ENCODE measurements around the gene NDUFS6.

Gene NDUFS6

DNA sequence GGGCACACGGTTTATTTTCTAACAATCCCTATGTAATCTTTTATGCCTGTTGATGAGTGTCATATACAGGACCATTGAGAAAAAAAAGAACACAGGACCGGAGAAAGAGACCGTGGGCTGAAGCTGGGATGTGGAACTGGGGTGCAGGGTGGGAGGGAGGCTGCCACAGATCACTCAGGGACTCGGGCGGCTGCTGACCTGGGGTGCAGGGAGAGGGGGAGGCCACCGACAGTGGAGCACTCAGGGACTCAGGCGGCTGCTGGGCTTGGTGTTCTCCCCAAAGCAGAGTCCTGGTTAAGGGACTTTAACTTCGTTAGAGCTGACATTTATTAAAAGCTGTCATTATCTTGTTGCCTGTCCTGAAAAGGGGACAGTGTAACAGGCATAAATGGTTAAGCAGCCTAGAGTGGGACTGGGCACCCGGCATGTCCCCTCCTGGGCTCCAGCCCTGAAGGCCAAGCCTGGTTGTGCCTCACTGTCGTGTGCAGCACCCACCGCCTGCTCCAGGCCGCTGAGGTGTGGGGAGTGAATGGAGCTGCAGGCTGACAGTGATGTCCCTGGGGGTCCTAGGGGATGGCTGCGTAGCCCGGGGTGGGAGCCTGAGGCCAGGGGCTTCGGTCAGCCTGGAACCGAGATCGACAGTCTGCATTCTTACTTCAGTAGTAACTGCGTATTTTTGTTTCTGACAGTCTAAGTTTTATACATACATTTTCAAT, 14.0 kb downstream of the NDUFS6 start:
- TF ChIP-seq CREB1 (IDR thresholded peaks at IDR 0.05; ENCODE audit: low read depth) (no peak), TEAD4 (IDR thresholded peaks at IDR 0.05) (no peak), NFIC (IDR thresholded peaks at IDR 0.05) (no peak), RAD21 (IDR thresholded peaks at IDR 0.05; ENCODE audit: low read depth) (no peak), FOXM1 (IDR thresholded peaks at IDR 0.05; ENCODE audit: borderline replicate concordance, low read depth) (no peak), TAF1 (IDR thresholded peaks at IDR 0.05; ENCODE audit: low read depth) (no peak)
- TF ChIP-seq, protein P1, sequence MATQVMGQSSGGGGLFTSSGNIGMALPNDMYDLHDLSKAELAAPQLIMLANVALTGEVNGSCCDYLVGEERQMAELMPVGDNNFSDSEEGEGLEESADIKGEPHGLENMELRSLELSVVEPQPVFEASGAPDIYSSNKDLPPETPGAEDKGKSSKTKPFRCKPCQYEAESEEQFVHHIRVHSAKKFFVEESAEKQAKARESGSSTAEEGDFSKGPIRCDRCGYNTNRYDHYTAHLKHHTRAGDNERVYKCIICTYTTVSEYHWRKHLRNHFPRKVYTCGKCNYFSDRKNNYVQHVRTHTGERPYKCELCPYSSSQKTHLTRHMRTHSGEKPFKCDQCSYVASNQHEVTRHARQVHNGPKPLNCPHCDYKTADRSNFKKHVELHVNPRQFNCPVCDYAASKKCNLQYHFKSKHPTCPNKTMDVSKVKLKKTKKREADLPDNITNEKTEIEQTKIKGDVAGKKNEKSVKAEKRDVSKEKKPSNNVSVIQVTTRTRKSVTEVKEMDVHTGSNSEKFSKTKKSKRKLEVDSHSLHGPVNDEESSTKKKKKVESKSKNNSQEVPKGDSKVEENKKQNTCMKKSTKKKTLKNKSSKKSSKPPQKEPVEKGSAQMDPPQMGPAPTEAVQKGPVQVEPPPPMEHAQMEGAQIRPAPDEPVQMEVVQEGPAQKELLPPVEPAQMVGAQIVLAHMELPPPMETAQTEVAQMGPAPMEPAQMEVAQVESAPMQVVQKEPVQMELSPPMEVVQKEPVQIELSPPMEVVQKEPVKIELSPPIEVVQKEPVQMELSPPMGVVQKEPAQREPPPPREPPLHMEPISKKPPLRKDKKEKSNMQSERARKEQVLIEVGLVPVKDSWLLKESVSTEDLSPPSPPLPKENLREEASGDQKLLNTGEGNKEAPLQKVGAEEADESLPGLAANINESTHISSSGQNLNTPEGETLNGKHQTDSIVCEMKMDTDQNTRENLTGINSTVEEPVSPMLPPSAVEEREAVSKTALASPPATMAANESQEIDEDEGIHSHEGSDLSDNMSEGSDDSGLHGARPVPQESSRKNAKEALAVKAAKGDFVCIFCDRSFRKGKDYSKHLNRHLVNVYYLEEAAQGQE (IDR thresholded peaks at IDR 0.05; ENCODE audit: low read depth) = no peak
- TF ChIP-seq, protein P2, sequence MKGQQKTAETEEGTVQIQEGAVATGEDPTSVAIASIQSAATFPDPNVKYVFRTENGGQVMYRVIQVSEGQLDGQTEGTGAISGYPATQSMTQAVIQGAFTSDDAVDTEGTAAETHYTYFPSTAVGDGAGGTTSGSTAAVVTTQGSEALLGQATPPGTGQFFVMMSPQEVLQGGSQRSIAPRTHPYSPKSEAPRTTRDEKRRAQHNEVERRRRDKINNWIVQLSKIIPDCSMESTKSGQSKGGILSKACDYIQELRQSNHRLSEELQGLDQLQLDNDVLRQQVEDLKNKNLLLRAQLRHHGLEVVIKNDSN (IDR thresholded peaks at IDR 0.05) = no peak

DNA sequence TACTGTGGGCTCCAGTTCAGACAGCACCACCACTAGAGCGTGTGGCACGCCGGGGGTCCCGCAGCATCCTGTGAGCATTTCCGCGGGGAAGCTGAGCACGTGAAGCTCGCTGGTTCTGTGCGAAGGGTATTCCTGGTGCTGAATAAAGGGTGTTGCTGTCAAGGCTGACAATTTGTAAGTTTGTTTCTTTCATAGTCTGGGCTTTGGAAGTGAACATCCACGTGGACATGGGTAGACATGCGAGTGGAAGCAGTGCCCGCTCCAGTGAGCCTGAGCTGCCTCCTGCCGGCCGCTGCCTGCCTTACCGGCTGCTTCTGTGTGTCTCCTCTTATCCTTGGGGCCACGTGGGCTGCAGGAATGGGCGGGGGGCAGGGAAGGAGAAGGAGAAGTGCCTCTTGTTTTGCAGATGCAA, 14.7 kb downstream of the NDUFS6 start:
- no peak for TF ChIP-seq CREB1 (IDR thresholded peaks at IDR 0.05; ENCODE audit: low read depth)
- TF ChIP-seq TAF1 (IDR thresholded peaks at IDR 0.05; ENCODE audit: low read depth) = no peak
- TF ChIP-seq YY1 (IDR thresholded peaks at IDR 0.05; ENCODE audit: low read depth) = no peak
- TF ChIP-seq, protein P2 (IDR thresholded peaks at IDR 0.05) = no peak
- no peak for TF ChIP-seq CEBPB (IDR thresholded peaks at IDR 0.05)
- TF ChIP-seq TEAD4 (IDR thresholded peaks at IDR 0.05) = no peak
- TF ChIP-seq NFIC (IDR thresholded peaks at IDR 0.05) = no peak
- TF ChIP-seq FOXM1 (IDR thresholded peaks at IDR 0.05; ENCODE audit: borderline replicate concordance, low read depth) = no peak
- no peak for TF ChIP-seq TCF12 (IDR thresholded peaks at IDR 0.05; ENCODE audit: low read depth)
- no peak for TF ChIP-seq ZBTB7A (IDR thresholded peaks at IDR 0.05; ENCODE audit: low read depth)
- TF ChIP-seq, protein P3, sequence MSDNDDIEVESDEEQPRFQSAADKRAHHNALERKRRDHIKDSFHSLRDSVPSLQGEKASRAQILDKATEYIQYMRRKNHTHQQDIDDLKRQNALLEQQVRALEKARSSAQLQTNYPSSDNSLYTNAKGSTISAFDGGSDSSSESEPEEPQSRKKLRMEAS (IDR thresholded peaks at IDR 0.05) = no peak
- no peak for TF ChIP-seq RAD21 (IDR thresholded peaks at IDR 0.05; ENCODE audit: low read depth)
- TF ChIP-seq, protein P1 (IDR thresholded peaks at IDR 0.05; ENCODE audit: low read depth) = no peak
- no peak for TF ChIP-seq EP300 (IDR thresholded peaks at IDR 0.05; ENCODE audit: borderline replicate concordance)
- no peak for TF ChIP-seq EGR1 (IDR thresholded peaks at IDR 0.05)

DNA sequence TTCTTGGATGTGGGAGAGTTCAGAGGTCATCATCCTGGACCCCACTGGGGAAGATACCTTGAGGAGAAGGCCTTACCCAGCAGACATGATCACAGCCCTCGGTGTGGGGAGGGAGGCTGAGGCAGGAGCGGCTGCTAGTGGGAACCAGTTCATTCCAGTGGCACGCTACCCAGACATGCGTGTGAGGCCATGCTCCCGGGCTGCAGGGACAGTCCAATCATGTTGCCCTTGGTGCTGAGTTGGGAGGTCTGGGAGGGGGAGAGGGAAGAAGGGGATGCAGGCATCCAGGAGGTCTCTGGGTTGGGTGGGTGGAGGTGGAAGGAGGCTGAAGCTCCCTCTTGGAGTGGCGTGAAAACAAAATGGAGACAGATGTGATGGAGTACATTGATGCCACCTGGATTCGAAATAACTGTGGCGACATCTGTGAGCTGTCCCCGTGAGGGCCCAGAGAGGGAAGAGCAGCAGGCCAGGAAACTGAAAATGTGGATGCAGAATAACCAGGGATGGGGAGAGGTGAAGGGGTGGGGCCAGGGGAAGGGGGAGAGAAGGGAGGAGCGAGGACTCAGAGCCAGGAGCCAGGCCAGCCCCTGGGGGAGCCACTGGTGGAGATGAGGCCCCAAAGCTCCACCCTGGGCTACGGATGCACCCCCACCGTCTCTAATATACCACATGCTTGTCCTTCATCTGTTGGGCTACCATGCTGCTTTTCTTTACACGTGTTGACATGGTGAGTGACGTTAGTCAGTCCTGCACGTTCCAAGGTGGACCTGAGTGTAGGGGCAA, 16.2 kb downstream of the NDUFS6 start:
- TF ChIP-seq YY1 (IDR thresholded peaks at IDR 0.05; ENCODE audit: low read depth) (no peak), NFIC (IDR thresholded peaks at IDR 0.05) (no peak), ZBTB7A (IDR thresholded peaks at IDR 0.05; ENCODE audit: low read depth) (no peak), EP300 (IDR thresholded peaks at IDR 0.05; ENCODE audit: borderline replicate concordance) (no peak), CEBPB (IDR thresholded peaks at IDR 0.05) (no peak), CREB1 (IDR thresholded peaks at IDR 0.05; ENCODE audit: low read depth) (no peak), TAF1 (IDR thresholded peaks at IDR 0.05; ENCODE audit: low read depth) (no peak), RAD21 (IDR thresholded peaks at IDR 0.05; ENCODE audit: low read depth) (no peak), TCF12 (IDR thresholded peaks at IDR 0.05; ENCODE audit: low read depth) (no peak), FOXM1 (IDR thresholded peaks at IDR 0.05; ENCODE audit: borderline replicate concordance, low read depth) (no peak), TEAD4 (IDR thresholded peaks at IDR 0.05) (no peak), EGR1 (IDR thresholded peaks at IDR 0.05) (no peak)
- TF ChIP-seq, protein P3 (IDR thresholded peaks at IDR 0.05) = no peak
- TF ChIP-seq, protein P2 (IDR thresholded peaks at IDR 0.05) = no peak
- TF ChIP-seq, protein P1 (IDR thresholded peaks at IDR 0.05; ENCODE audit: low read depth) = no peak

All from Ishikawa (cell line).